MM.1S (cell line): ENCODE results near the gene LSR.

Experiments
- EZH2 ChIP-seq: fragments of 300-600 bp; sonication (generic); optimal IDR thresholded peaks from 2 replicates; pipeline ENCODE3; 2017; ENCODE audit warnings: low read depth, mild to moderate bottlenecking, antibody characterized with exemption, low read length, mixed read lengths
- TF ChIP-seq, protein P1 (sequence below): fragments of 300-600 bp; sonication (generic); IDR thresholded peaks from 2 replicates; pipeline ENCODE4 v1.5.1; 2016; ENCODE audit warnings: antibody characterized with exemption, low read length, mixed read lengths

- TF ChIP-seq, protein P1, sequence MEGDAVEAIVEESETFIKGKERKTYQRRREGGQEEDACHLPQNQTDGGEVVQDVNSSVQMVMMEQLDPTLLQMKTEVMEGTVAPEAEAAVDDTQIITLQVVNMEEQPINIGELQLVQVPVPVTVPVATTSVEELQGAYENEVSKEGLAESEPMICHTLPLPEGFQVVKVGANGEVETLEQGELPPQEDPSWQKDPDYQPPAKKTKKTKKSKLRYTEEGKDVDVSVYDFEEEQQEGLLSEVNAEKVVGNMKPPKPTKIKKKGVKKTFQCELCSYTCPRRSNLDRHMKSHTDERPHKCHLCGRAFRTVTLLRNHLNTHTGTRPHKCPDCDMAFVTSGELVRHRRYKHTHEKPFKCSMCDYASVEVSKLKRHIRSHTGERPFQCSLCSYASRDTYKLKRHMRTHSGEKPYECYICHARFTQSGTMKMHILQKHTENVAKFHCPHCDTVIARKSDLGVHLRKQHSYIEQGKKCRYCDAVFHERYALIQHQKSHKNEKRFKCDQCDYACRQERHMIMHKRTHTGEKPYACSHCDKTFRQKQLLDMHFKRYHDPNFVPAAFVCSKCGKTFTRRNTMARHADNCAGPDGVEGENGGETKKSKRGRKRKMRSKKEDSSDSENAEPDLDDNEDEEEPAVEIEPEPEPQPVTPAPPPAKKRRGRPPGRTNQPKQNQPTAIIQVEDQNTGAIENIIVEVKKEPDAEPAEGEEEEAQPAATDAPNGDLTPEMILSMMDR: no peak
- TF ChIP-seq EZH2: no peak
These were observed 13.4 kb downstream of the LSR start for GRCh38 chr19:35262101-35262761.
